Neutrophil (primary cell): ENCODE data around the gene TMEM185A.

Experiments used
- H3K27ac ChIP-seq: fragments of 200-600 bp; sonication (generic); 2 replicates; pipeline ENCODE4 v1.5.1; 2016; ENCODE audit warnings: mild to moderate bottlenecking, moderate library complexity
- H3K27me3 ChIP-seq: fragments of 200-600 bp; sonication (generic); 2 replicates; pipeline ENCODE4 v1.6.0; 2016; ENCODE audit warnings: mild to moderate bottlenecking
- H3K36me3 ChIP-seq: fragments of 200-600 bp; sonication (generic); 2 replicates; pipeline ENCODE4 v1.5.1; 2017
- H3K4me1 ChIP-seq, 2 experiments: fragments of 200-600 bp in 1 of 2; sonication (generic) in 1 of 2; 1 replicate in 1 of 2; 2 replicates in 1 of 2; pipeline versions ENCODE4 v1.5.1 to v1.6.1; 2013 to 2016; ENCODE audit warnings: low read depth in 1 of 2, low read length in 1 of 2, mild to moderate bottlenecking in 1 of 2, moderate library complexity in 1 of 2; ENCODE audit not compliant: control insufficient read depth in 1 of 2, insufficient read depth in 1 of 2
- H3K4me3 ChIP-seq, 2 experiments: fragments of 200-600 bp in 1 of 2; sonication (generic) in 1 of 2; 1 replicate in 1 of 2; 2 replicates in 1 of 2; pipeline ENCODE4 v1.5.1; 2013 to 2016; ENCODE audit warnings: low read depth in 1 of 2, low read length in 1 of 2, mild to moderate bottlenecking in 1 of 2, moderate library complexity in 1 of 2
- H3K9me3 ChIP-seq: fragments of 200-600 bp; sonication (generic); 2 replicates; pipeline ENCODE4 v1.5.1; 2016
- CTCF ChIP-seq: fragments of 200-600 bp; sonication (generic); IDR thresholded peaks from 2 replicates; pipeline ENCODE4 v1.5.1; 2016; ENCODE audit warnings: antibody characterized with exemption

The TMEM185A gene

DNA sequence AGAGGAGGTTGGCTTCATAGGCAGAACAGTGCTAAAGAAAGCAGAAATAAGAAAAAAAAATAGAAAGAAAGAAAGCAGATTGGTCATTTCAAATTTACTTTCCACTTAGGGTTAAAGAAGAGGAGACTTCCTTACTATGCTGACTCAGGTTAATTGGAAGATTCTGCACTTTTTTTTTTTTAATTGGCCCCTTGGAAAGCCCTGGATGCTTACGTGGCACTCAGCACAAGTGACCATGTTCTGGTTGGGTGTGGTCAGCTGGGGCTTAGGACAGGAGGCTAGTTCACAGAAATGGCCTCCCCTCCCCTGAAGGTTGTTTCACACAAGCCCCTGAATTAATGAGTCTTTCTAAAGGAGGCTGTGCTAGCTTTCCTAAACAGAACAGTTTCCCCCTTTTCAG lies 58.8 kb downstream of the TMEM185A start:
- no peak overlapping the region for H3K4me3 ChIP-seq
- H3K27me3 ChIP-seq, result no peaks in the 10 kb centered on the region
- no peaks in the 10 kb centered on the region for H3K9me3 ChIP-seq
- no peak for TF ChIP-seq CTCF
- no peaks in the 10 kb centered on the region for H3K4me1 ChIP-seq
- no peaks in the 10 kb centered on the region for H3K36me3 ChIP-seq
- H3K27ac ChIP-seq, result no peak overlapping the region

DNA sequence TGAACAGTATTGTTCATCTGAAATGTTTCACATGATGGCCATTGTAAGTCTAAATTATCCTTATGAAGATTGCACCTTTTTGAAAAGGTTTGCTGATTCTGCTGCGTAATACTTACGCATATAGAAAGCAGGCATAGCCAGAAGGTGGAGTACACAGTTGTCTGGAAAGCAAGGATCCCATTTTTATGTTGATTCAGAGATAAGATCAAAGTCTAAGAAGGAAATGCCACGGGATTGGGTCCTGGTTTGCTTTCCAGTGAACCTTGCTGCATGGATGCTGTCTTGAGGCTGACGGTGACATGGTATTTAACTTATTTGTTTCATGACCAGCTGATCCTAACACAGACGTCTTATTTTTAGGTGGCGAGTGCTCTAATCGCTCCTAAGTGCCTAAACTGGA lies 59.8 kb downstream of the TMEM185A start:
- H3K27ac ChIP-seq, result no peak overlapping the region
- no peaks in the 10 kb centered on the region for H3K4me1 ChIP-seq
- no peaks in the 10 kb centered on the region for H3K36me3 ChIP-seq
- no peak for TF ChIP-seq CTCF
- no peaks in the 10 kb centered on the region for H3K27me3 ChIP-seq
- H3K9me3 ChIP-seq, result no peaks in the 10 kb centered on the region
- H3K4me3 ChIP-seq, result no peak overlapping the region

- H3K4me1 ChIP-seq, result no peaks in the 10 kb centered on the region
- no peaks in the 10 kb centered on the region for H3K36me3 ChIP-seq
- H3K27me3 ChIP-seq, result no peaks in the 10 kb centered on the region
- no peak overlapping the region for H3K4me3 ChIP-seq
- H3K27ac ChIP-seq, result no peak overlapping the region
- TF ChIP-seq CTCF, result no peak
- no peaks in the 10 kb centered on the region for H3K9me3 ChIP-seq
Observed at GRCh38 chrX:149570668-149571067, 60.9 kb downstream of the TMEM185A start.

- Histone ChIP-seq H3K4me1 (no peaks in the 10 kb centered on the region), H3K27ac (no peak overlapping the region), H3K4me3 (no peak overlapping the region), H3K36me3 (no peaks in the 10 kb centered on the region), H3K9me3 (no peaks in the 10 kb centered on the region), H3K27me3 (no peaks in the 10 kb centered on the region)
- no peak for TF ChIP-seq CTCF
Observed at GRCh38 chrX:149569770-149570169, 61.8 kb downstream of the TMEM185A start.

DNA sequence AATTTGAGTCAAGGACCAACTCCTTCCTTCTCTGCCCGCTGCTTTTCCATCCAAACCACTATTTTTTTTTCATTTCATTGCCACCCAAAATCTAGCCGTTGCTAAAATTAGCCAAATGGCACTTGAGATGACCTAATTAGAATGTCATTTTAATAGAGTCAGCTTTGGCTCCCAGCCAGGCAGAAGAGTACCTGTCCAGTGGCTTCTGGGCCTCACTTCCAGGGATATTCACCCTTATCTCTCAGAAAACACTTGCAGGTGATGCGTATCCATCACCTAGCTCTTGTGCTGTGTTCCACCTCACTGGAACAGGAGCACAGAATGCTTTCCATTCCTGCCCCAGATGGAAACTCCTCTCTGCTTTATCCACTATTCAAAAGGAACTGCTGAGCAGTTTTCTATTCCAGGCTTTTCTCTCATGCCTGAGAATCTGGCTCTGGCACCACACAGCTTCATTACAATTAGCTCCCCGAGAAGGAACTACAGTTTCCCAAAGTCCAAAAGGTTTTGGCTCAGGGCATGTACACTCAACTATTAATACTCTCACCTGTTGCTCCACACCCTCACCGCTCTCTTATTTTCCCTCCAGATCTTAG lies 62.8 kb downstream of the TMEM185A start:
- no peak overlapping the region for H3K27ac ChIP-seq
- H3K4me1 ChIP-seq, result no peaks in the 10 kb centered on the region
- no peak overlapping the region for H3K4me3 ChIP-seq
- H3K36me3 ChIP-seq, result no peaks in the 10 kb centered on the region
- H3K27me3 ChIP-seq, result no peaks in the 10 kb centered on the region
- no peaks in the 10 kb centered on the region for H3K9me3 ChIP-seq
- TF ChIP-seq CTCF, result no peak
